Measurements from ENCODE around the gene SMARCC1.

DNA sequence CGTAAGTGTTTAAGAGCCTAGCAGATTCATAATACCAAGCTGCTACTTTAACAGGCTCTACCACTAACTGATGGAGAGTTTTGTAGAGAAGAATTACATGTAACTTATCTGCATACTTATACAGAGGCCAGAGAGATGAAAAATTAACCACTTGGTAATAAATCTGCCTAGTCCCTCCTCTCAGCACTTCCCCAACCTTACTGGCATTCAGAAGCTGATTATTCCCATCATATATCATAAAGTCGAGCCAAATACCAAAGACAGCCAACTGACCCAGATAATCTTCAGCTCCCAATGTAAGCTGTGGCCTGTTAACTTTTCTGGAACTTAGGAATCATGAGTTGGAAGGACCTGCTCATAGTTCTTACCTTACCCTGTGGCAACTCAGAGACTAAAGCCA lies 177.5 kb downstream of the SMARCC1 start:
- TF ChIP-seq, protein P1, sequence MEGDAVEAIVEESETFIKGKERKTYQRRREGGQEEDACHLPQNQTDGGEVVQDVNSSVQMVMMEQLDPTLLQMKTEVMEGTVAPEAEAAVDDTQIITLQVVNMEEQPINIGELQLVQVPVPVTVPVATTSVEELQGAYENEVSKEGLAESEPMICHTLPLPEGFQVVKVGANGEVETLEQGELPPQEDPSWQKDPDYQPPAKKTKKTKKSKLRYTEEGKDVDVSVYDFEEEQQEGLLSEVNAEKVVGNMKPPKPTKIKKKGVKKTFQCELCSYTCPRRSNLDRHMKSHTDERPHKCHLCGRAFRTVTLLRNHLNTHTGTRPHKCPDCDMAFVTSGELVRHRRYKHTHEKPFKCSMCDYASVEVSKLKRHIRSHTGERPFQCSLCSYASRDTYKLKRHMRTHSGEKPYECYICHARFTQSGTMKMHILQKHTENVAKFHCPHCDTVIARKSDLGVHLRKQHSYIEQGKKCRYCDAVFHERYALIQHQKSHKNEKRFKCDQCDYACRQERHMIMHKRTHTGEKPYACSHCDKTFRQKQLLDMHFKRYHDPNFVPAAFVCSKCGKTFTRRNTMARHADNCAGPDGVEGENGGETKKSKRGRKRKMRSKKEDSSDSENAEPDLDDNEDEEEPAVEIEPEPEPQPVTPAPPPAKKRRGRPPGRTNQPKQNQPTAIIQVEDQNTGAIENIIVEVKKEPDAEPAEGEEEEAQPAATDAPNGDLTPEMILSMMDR (conservative IDR thresholded peaks at IDR 0.05; ENCODE audit: low read depth, low read length): no peak
- TF ChIP-seq EZH2 (IDR thresholded peaks at IDR 0.05; ENCODE audit: low read length, unreplicated experiment): no peak
